ENCODE measurements around the gene RASL12. TPM values are rescaled to one million over a fixed set of nuclear protein-coding genes. Genes with fewer than 3 reads are reported as not detected.

RASL12 gene
- total and polyA plus RNA-seq, 3 donors from 2014 or later = 43.9 to 75.2 (median 64.7) TPM

GRCh38 chr15:65066635-65067316 lies 1.0 kb downstream of the RASL12 start:
- peak; percentile 82 for DNase-seq
- Histone ChIP-seq H3K27ac (peak overlapping the region; percentile 86 to 88), H3K27me3 (no peaks in the 10 kb centered on the region), H3K36me3 (ENCODE audit: low read depth, missing control alignments) (no peaks in the 10 kb centered on the region), H3K4me3 (peak overlapping the region; percentile 57 to 75), H3K4me1 (peaks cover 66% of the 10 kb centered on the region), H3K9me3 (no peaks in the 10 kb centered on the region)
- TF ChIP-seq POLR2A (IDR thresholded peaks at IDR 0.05) = no peak
- TF ChIP-seq, protein P1, sequence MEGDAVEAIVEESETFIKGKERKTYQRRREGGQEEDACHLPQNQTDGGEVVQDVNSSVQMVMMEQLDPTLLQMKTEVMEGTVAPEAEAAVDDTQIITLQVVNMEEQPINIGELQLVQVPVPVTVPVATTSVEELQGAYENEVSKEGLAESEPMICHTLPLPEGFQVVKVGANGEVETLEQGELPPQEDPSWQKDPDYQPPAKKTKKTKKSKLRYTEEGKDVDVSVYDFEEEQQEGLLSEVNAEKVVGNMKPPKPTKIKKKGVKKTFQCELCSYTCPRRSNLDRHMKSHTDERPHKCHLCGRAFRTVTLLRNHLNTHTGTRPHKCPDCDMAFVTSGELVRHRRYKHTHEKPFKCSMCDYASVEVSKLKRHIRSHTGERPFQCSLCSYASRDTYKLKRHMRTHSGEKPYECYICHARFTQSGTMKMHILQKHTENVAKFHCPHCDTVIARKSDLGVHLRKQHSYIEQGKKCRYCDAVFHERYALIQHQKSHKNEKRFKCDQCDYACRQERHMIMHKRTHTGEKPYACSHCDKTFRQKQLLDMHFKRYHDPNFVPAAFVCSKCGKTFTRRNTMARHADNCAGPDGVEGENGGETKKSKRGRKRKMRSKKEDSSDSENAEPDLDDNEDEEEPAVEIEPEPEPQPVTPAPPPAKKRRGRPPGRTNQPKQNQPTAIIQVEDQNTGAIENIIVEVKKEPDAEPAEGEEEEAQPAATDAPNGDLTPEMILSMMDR (IDR thresholded peaks at IDR 0.05) = no peak
- intact Hi-C loops (cut with DNase I; ENCODE audit: low total_unique reads) = no loop called here
- 13 to 22% methylated on average over 9 of the region's 9 CpGs for WGBS, 2 donors

- WGBS, 2 donors = 35 to 46% methylated on average over 3 of the region's 3 CpGs
- peaks cover 62% of the 10 kb centered on the region for H3K4me1 ChIP-seq
- intact Hi-C loops (cut with DNase I; ENCODE audit: low total_unique reads) = no loop called here
- no peaks in the 10 kb centered on the region for H3K27me3 ChIP-seq
- TF ChIP-seq, protein P1 (IDR thresholded peaks at IDR 0.05) = no peak
- no peak for TF ChIP-seq POLR2A (IDR thresholded peaks at IDR 0.05)
- no peak for DNase-seq
- H3K4me3 ChIP-seq = peak overlapping the region; percentile 57 to 75
- H3K27ac ChIP-seq = peak overlapping the region; percentile 86 to 88
- H3K36me3 ChIP-seq (ENCODE audit: low read depth, missing control alignments) = no peaks in the 10 kb centered on the region
- H3K9me3 ChIP-seq = no peaks in the 10 kb centered on the region
These were observed 1.7 kb downstream of the RASL12 start for GRCh38 chr15:65066001-65066634.

- no peak overlapping the region for H3K4me3 ChIP-seq
- 54 to 73% methylated on average over 2 to 5 of the region's 5 CpGs for WGBS, 2 donors
- DNase-seq = no peak
- no peak for TF ChIP-seq POLR2A (IDR thresholded peaks at IDR 0.05)
- TF ChIP-seq, protein P1 (IDR thresholded peaks at IDR 0.05) = no peak
- H3K4me1 ChIP-seq = peaks cover 74% of the 10 kb centered on the region
- no peaks in the 10 kb centered on the region for H3K27me3 ChIP-seq
- intact Hi-C loops (cut with DNase I; ENCODE audit: low total_unique reads) = no loop called here
- no peaks in the 10 kb centered on the region for H3K9me3 ChIP-seq
- peak overlapping the region in 1 of 2 donors; percentile 11 for H3K27ac ChIP-seq
- H3K36me3 ChIP-seq (ENCODE audit: low read depth, missing control alignments) = no peaks in the 10 kb centered on the region
These were observed 5.1 kb downstream of the RASL12 start for GRCh38 chr15:65062726-65063125.

- peak overlapping the region in 1 of 2 donors; percentile 66 for H3K27ac ChIP-seq
- H3K4me3 ChIP-seq = no peak overlapping the region
- intact Hi-C loops (cut with DNase I; ENCODE audit: low total_unique reads) = no loop called here
- TF ChIP-seq, protein P1 (IDR thresholded peaks at IDR 0.05) = no peak
- TF ChIP-seq POLR2A (IDR thresholded peaks at IDR 0.05) = no peak
- no peaks in the 10 kb centered on the region for H3K27me3 ChIP-seq
- WGBS, 2 donors = 86 to 87% methylated on average over 5 of the region's 5 CpGs
- H3K9me3 ChIP-seq = no peaks in the 10 kb centered on the region
- H3K36me3 ChIP-seq (ENCODE audit: low read depth, missing control alignments) = no peaks in the 10 kb centered on the region
- no peak for DNase-seq
- peaks cover 74% of the 10 kb centered on the region for H3K4me1 ChIP-seq
These were observed 5.7 kb downstream of the RASL12 start for GRCh38 chr15:65062061-65062460.
